Panc1 (cell line): ENCODE data around the gene SYTL4.
A peak's percentile ranks its signal among the peaks of the same experiment; 100 is the strongest.

Experiments used
- TF ChIP-seq, protein P1 (sequence below): fragments of 450-650 bp; IDR thresholded peaks from 2 replicates; pipeline ENCODE4 v1.5.1; 2017; ENCODE audit warnings: mild to moderate bottlenecking
- TF ChIP-seq, protein P2 (sequence below), 2 experiments: IDR thresholded peaks; 2 replicates each; pipeline ENCODE4 v1.6.1; 2011 to 2012; ENCODE audit warnings: low read depth in 2 of 2, control low read depth in 1 of 2, low read length in 1 of 2, mild to moderate bottlenecking in 1 of 2, moderate library complexity in 1 of 2; ENCODE audit not compliant: insufficient read depth in 1 of 2

DNA sequence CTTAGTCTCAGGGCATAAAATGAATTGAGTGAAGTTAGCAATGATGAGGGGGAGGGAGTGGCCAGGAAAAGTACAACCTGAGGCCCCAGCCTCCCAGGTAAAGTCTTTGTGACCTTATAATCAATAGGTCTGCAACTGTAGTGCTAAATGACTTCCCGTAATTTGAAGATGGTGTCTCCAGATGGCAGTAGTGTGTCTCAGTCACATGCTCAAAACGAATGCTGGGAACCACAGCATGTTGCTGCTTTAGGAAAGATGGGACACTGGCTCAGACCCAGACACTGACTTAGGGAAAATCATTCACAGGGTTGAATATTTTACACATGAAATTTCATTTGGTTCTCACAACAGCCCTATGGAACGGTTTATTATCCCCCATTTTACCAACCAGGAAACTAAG, 77.7 kb downstream of the SYTL4 start:
- TF ChIP-seq, protein P1, sequence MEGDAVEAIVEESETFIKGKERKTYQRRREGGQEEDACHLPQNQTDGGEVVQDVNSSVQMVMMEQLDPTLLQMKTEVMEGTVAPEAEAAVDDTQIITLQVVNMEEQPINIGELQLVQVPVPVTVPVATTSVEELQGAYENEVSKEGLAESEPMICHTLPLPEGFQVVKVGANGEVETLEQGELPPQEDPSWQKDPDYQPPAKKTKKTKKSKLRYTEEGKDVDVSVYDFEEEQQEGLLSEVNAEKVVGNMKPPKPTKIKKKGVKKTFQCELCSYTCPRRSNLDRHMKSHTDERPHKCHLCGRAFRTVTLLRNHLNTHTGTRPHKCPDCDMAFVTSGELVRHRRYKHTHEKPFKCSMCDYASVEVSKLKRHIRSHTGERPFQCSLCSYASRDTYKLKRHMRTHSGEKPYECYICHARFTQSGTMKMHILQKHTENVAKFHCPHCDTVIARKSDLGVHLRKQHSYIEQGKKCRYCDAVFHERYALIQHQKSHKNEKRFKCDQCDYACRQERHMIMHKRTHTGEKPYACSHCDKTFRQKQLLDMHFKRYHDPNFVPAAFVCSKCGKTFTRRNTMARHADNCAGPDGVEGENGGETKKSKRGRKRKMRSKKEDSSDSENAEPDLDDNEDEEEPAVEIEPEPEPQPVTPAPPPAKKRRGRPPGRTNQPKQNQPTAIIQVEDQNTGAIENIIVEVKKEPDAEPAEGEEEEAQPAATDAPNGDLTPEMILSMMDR = peak; percentile 53
- TF ChIP-seq, protein P2, sequence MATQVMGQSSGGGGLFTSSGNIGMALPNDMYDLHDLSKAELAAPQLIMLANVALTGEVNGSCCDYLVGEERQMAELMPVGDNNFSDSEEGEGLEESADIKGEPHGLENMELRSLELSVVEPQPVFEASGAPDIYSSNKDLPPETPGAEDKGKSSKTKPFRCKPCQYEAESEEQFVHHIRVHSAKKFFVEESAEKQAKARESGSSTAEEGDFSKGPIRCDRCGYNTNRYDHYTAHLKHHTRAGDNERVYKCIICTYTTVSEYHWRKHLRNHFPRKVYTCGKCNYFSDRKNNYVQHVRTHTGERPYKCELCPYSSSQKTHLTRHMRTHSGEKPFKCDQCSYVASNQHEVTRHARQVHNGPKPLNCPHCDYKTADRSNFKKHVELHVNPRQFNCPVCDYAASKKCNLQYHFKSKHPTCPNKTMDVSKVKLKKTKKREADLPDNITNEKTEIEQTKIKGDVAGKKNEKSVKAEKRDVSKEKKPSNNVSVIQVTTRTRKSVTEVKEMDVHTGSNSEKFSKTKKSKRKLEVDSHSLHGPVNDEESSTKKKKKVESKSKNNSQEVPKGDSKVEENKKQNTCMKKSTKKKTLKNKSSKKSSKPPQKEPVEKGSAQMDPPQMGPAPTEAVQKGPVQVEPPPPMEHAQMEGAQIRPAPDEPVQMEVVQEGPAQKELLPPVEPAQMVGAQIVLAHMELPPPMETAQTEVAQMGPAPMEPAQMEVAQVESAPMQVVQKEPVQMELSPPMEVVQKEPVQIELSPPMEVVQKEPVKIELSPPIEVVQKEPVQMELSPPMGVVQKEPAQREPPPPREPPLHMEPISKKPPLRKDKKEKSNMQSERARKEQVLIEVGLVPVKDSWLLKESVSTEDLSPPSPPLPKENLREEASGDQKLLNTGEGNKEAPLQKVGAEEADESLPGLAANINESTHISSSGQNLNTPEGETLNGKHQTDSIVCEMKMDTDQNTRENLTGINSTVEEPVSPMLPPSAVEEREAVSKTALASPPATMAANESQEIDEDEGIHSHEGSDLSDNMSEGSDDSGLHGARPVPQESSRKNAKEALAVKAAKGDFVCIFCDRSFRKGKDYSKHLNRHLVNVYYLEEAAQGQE (IDR thresholded peaks at IDR 0.05; ENCODE audit: insufficient read depth in 1 of 2, low read depth in 2 of 2, low read length in 1 of 2) = no peak
